GOT3 (cell line): ENCODE results near the gene ANP32E.
"Not testable (repeated sequence)": the region's sequence is repeated elsewhere in the genome, so short reads cannot be mapped to it uniquely, and the experiment has no call there.

ENCODE experiments used
- DNase-seq: peaks from one replicate; lab custom pipeline; 2025; ENCODE audit warnings: mixed read lengths; lab: John Stamatoyannopoulos, UW

Gene ANP32E

GRCh38 chr1:150212070-150212469 is 23.8 kb downstream of the ANP32E start:
- DNase-seq, result no peak

DNA sequence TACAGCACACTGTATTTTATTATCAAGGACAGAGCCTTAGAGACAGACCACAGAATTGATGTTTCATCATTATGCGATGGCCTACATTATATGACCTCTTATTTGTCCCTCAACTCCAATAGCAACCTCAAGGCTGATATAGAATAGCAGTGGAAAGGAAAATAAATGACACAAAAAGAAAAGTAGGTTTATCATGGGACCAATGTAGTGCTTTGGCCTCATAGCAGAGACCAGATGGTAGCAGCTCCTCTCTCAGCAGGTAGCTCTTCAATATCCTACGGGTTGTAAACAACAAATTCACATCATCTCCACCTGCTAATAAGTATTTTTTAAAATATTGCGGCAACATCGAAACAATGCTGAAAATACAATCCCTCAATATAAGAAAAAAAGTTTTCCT is 25.2 kb downstream of the ANP32E start:
- DNase-seq, result no peak

GRCh38 chr1:150210091-150210490 is 25.8 kb downstream of the ANP32E start:
- no peak for DNase-seq

- DNase-seq, result not testable (repeated sequence)
Measured at GRCh38 chr1:150208460-150208859, 27.5 kb downstream of the ANP32E start.

DNA sequence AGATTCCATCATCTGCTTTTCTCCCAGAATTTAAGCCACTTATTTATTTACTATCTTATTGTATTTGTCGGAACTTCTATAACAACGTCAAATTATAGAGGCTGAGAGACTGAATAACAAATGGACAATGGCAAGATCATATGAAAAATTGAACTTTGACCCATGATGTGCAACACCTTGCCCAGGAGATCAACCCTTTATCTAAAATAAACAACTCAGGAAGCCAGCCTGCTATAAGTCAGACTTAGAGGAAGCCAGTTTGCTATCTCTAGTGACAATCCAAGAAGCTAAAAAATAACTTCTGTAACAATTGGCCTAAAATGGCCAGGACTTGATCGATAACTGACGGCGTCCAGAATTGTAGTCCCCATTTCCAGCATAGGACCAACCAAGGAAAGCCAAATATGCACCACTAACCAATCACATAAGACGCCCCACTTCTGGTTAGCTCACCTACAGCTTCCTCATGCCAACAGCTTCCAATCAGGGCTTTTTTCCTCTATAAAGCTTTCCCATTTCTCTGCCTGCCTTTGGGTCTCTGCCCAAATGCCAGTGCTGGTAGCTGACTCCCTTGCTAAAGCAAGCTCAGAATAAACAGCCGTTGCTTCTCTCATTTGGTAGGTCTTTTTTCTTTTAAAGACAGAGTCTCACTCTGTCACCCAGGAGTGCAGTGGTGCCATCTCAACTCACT is 28.5 kb downstream of the ANP32E start:
- DNase-seq, result no peak

DNA sequence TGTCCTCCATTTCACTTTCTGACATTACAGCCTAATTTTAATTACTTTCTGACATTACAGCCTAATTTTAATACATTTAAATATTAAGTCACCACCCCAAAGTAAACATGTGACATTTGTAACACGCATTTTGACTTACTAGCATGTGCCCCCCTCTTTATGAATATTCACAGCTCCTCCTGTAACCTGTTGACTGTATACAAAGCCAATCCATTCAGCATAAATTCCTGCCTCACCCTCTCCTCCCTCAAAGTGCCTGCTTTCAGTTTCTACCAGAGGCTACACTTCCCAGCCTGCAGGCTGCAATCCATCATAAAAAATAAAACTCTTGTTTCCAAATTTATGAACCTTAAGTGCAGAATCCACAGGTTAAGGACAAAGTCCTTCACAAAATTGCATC is 39.5 kb downstream of the ANP32E start:
- no peak for DNase-seq

GRCh38 chr1:150194381-150195031 is 41.4 kb downstream of the ANP32E start:
- no peak for DNase-seq

DNA sequence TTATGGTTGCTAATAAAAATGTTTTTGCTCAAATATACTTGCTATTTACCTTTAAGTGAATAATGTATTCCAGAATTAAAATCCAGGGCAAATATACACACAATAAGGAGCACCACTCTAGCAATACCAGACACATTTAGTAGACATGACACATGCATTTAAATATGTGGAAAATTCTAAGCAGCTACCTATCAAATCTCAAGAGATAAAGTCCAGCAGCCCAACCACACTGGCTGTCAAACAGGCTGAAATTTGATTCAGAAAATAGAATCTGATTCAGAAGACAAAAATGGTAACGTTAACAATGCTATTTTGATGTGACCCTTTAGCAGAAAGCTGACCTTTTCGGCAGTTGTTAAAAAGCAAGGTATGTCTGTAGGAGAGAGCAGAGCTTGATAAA is 43.9 kb downstream of the ANP32E start:
- no peak for DNase-seq

- no peak for DNase-seq
Measured at GRCh38 chr1:150187560-150187931, 48.4 kb downstream of the ANP32E start.

- no peak for DNase-seq
Measured at GRCh38 chr1:150186789-150187559, 48.9 kb downstream of the ANP32E start.

- not testable (repeated sequence) for DNase-seq
Measured at GRCh38 chr1:150186438-150186788, 49.5 kb downstream of the ANP32E start.

- no peak for DNase-seq
Measured at GRCh38 chr1:150185481-150185880, 50.4 kb downstream of the ANP32E start.

GRCh38 chr1:150183061-150183460 is 52.9 kb downstream of the ANP32E start:
- no peak for DNase-seq

GRCh38 chr1:150182247-150182646 is 53.7 kb downstream of the ANP32E start:
- no peak for DNase-seq

DNA sequence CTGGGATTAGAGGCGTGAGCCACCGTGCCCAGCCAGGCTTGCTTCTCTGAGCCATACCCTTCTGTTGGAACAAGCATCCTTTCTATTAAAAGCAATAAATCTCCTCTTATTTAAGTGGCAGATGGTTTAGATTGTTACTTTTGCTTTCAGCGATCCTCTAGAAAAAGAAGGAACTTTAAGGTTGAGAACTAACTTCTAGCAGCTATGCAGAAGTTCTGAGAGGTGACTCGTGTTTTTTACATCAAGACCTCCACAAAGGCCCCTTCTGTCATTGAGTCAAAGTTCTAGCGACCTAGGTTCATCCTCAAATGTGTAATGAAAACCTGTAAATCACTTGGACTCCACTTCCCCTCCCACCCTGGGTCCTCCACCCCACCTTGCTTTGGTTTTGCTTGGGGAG is 55.4 kb downstream of the ANP32E start:
- no peak for DNase-seq

- DNase-seq, result no peak
Measured at GRCh38 chr1:150179867-150180266, 56.0 kb downstream of the ANP32E start.

- DNase-seq, result no peak
Measured at GRCh38 chr1:150178548-150178947, 57.4 kb downstream of the ANP32E start.

DNA sequence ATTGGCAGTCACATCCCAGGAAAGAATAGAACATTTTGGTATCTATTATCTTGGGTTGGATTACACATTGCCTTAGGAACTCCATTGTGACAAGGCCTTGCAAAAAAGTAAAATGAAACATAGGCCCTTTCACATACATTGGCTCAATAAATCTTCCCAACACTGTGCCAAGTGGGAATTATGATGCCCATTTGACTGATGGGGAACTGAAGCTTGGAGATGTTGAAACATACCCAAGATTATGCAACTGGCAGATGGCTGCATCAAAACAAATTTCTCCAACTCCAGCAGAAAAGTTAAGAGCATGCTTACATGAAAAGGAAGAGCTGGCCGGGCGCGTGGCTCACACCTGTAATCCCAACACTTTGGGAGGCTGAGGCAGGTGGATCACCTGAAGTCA is 59.3 kb downstream of the ANP32E start:
- DNase-seq, result no peak

- no peak for DNase-seq
Measured at GRCh38 chr1:150173141-150173585, 62.7 kb downstream of the ANP32E start.

DNA sequence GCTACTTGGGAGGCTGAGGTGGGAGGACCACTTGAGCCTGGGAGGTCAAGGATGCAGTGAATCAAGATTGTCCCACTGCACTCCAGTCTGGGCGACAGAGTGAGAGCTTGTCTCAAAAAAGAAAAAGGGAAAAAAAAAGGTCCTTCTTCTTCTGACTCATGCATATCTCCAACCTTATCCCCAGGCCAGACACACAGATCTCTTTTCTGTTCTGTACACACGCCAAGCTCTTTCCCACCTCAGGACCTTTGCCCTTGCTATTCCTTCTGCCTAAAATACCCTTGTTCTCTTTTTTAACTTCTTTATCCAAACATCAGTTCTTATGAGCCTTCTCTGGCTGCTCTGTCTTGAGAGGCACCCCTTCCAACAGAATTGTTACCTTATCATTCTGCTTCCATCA is 64.1 kb downstream of the ANP32E start:
- no peak for DNase-seq

- DNase-seq, result no peak
Measured at GRCh38 chr1:150168960-150169601, 66.8 kb downstream of the ANP32E start.
